Measurements from ENCODE around the gene ABCD1. TPM values are rescaled to one million over a fixed set of nuclear protein-coding genes. Genes with fewer than 3 reads are reported as not detected.
A peak's percentile ranks its signal among the peaks of the same experiment; 100 is the strongest.
"Not testable (repeated sequence)": the region's sequence is repeated elsewhere in the genome, so short reads cannot be mapped to it uniquely, and the experiment has no call there.

Gene ABCD1
- total RNA-seq, 1 experiment from 2014 or later = 14.4 TPM

DNA sequence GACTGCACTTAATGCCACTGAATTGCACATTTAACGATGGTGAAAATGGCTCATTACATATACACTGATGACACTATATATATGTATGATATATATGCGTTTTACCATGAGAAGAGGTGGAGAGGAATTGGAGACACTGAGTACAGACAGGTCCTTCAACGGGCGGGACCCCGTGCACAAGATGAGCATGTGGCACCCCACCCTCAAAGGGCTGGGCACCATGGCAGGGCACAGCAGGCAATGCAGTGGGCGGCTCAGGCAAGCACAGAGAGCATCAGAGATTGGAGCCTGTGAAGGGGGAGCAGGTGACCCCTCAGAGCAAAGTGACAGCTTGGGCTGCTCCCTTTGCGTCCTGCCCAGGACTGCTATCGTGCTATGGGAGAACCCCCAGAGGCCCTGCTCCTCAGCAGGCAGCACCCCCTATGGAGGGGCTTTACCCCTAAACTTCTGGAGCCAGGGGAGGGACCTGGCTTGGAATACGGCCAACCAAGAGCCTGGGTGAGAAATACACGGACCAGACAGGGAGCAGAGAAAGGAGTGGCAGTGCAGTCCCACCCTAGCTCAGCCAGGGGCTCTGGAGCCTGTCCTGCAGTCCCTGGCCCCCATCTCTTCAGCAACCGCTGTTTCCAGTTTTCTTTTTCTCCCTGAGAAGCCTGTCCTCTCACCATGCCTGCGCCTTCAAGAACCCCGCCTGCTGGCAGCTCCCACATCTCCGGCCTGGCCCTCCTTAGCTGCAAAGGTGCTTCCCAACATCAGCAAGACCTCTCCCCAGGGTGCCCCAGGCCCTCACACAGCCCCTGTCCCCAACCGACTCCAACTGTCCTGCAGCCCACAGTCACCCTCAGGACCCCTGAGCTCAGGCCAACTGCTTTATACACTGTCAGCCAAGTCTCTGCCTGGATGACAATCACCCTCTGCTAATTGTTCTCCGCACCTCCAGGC, 26.5 kb upstream of the ABCD1 start:
- CTCF ChIA-PET = no interaction called here
- BruUV-seq (replicated peaks) = no TSS peak
- Mint-ChIP-seq H3K4me1 (ENCODE audit: low read depth, unreplicated experiment) (no peaks in the 10 kb centered on the region), H3K27me3 (ENCODE audit: unreplicated experiment) (no peaks in the 10 kb centered on the region), H3K36me3 (ENCODE audit: insufficient read depth, unreplicated experiment) (peaks cover 72% of the 10 kb centered on the region), H3K9me3 (ENCODE audit: low read depth, unreplicated experiment) (no peaks in the 10 kb centered on the region), H3K4me3 (ENCODE audit: low read depth, unreplicated experiment) (no peak overlapping the region), H3K27ac (ENCODE audit: unreplicated experiment) (peak overlapping the region; percentile 6)
- intact Hi-C loops (cut with micrococcal nuclease; ENCODE audit: unreplicated experiment) = no loop called here
- DNase-seq = no peak
- TF ChIP-seq, protein P1, sequence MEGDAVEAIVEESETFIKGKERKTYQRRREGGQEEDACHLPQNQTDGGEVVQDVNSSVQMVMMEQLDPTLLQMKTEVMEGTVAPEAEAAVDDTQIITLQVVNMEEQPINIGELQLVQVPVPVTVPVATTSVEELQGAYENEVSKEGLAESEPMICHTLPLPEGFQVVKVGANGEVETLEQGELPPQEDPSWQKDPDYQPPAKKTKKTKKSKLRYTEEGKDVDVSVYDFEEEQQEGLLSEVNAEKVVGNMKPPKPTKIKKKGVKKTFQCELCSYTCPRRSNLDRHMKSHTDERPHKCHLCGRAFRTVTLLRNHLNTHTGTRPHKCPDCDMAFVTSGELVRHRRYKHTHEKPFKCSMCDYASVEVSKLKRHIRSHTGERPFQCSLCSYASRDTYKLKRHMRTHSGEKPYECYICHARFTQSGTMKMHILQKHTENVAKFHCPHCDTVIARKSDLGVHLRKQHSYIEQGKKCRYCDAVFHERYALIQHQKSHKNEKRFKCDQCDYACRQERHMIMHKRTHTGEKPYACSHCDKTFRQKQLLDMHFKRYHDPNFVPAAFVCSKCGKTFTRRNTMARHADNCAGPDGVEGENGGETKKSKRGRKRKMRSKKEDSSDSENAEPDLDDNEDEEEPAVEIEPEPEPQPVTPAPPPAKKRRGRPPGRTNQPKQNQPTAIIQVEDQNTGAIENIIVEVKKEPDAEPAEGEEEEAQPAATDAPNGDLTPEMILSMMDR (IDR thresholded peaks at IDR 0.05; ENCODE audit: unreplicated experiment) = no peak

DNA sequence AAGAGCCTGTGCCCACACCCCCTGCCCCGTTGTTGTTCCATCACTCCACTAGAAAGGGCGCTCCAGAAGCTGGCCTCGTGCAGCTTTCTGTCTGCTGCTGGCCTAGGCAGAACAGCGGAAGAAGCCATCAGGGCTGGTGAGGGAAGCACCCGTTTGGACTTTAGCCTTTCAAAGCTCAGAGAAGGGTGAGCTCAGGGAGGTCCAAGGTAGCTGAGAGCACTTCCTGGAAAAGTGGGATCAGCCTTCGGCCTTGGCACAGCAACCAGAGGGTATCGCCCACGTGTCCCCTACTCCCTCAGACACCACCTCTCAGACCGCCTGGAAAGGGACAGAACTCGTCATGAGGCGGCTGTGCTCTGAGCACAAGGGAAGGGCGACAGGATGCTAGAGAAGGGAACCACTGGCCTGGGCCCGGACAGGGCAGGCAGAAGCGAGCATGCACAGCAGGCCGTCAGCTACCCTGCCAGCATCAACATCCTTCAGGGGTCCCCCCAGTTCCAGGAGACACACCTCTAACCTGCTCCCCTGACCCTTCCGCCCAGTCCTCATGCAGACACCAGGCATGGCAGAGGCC, 25.4 kb upstream of the ABCD1 start:
- H3K4me3 Mint-ChIP-seq (ENCODE audit: low read depth, unreplicated experiment); intact Hi-C loops (cut with micrococcal nuclease; ENCODE audit: unreplicated experiment); H3K27me3 Mint-ChIP-seq (ENCODE audit: unreplicated experiment); H3K9me3 Mint-ChIP-seq (ENCODE audit: low read depth, unreplicated experiment); H3K27ac Mint-ChIP-seq (ENCODE audit: unreplicated experiment); BruUV-seq (replicated peaks); H3K4me1 Mint-ChIP-seq (ENCODE audit: low read depth, unreplicated experiment); CTCF ChIA-PET; DNase-seq: not testable (repeated sequence)
- H3K36me3 Mint-ChIP-seq (ENCODE audit: insufficient read depth, unreplicated experiment) = peaks cover 68% of the 10 kb centered on the region

DNA sequence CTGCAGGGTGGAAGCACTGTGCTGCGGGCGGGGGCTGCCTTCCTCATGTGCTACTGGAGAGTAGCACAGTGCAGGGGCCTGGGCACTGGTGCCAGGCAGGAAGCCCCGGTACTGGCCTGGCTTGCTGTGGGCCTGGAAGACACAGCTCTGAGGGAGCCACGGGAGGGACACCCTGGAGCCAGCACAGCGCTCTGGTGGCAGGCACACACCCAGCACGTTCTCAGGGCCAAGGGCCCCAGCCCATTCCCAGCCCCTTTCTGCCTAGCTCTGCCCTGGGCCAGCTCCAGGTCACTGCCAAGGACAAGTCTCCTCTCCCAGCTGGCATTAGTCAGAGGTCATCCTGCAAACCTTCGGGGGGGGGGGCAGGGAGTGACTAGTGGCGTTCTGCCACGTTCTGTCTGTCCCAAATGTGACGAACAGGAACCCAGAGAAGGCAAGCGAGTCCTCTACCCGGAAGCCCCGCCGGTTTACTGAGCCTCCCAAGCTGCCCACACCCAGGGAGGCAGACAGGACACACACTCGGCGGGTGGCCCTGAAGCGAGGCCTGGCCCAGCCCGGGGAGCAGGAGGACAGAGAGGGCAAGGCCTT, 24.8 kb upstream of the ABCD1 start:
- CTCF ChIA-PET; H3K27ac Mint-ChIP-seq (ENCODE audit: unreplicated experiment); H3K27me3 Mint-ChIP-seq (ENCODE audit: unreplicated experiment); H3K9me3 Mint-ChIP-seq (ENCODE audit: low read depth, unreplicated experiment); H3K4me3 Mint-ChIP-seq (ENCODE audit: low read depth, unreplicated experiment); BruUV-seq (replicated peaks); DNase-seq; intact Hi-C loops (cut with micrococcal nuclease; ENCODE audit: unreplicated experiment); H3K4me1 Mint-ChIP-seq (ENCODE audit: low read depth, unreplicated experiment): not testable (repeated sequence)
- peaks cover 71% of the 10 kb centered on the region for H3K36me3 Mint-ChIP-seq (ENCODE audit: insufficient read depth, unreplicated experiment)

DNA sequence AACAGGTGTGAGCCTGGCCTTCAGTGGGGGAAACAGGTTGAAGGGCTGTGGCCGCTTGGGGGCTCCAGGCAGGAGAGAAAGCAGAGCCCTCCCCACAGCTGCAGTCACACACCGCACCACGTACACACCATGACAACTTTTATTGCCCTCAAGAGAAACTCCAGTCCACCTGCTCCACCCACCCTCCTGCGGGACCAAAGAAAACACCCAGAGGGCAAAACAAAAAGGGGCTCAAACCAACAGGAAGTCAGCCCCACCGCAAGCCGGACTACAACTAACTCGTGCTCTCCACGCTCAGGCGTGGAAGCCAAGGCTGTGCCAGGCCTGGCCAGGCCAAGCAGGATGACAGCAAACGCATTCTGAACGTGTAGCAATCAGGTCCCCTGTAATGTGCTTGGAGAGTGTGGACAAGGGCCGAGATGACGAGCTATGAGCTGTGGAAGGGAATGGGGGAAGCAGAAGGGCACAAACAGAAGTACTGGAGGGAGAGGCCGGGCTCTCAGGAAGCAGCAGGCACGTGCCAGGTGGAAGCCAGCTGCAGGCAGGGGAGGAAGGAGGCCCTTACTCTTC, 24.2 kb upstream of the ABCD1 start:
- TSS peak; percentile 91 for BruUV-seq (replicated peaks)
- CTCF ChIA-PET = interaction anchor here (1.1 kb wide), 1 partner anchor 33 kb away, joined by 3 read pairs; no protein-coding TSS in a partner anchor
- no peak overlapping the region for H3K27ac Mint-ChIP-seq (ENCODE audit: unreplicated experiment)

DNA sequence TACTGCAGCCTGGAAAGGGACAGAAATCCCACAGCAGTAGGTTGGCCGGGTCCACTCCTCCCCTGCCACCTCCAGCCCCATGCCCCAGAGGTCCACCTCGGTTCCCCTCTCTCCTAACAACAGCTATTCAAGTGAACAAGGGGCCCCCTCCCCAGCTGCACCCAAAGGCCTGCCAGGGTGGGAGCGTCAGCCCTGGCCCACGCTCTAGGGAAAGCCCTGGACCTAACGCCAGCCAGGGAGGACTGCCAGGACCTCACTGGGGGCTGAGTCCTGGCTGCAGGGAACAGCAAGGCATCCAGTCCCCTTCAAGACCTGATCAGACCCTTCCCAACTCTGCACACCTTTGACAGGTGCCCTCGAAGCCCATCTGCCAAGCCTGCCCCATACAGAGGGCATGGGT, 23.7 kb upstream of the ABCD1 start:
- CTCF ChIA-PET = interaction anchor here (1.1 kb wide), 1 partner anchor 33 kb away, joined by 3 read pairs; no protein-coding TSS in a partner anchor
- TF ChIP-seq, protein P1 (IDR thresholded peaks at IDR 0.05; ENCODE audit: unreplicated experiment) = no peak
- BruUV-seq (replicated peaks) = no TSS peak
- no peak overlapping the region for H3K4me3 Mint-ChIP-seq (ENCODE audit: low read depth, unreplicated experiment)
- no peak for DNase-seq
- no peaks in the 10 kb centered on the region for H3K27me3 Mint-ChIP-seq (ENCODE audit: unreplicated experiment)
- H3K36me3 Mint-ChIP-seq (ENCODE audit: insufficient read depth, unreplicated experiment) = peaks cover 78% of the 10 kb centered on the region
- no peak overlapping the region for H3K27ac Mint-ChIP-seq (ENCODE audit: unreplicated experiment)
- intact Hi-C loops (cut with micrococcal nuclease; ENCODE audit: unreplicated experiment) = no loop called here
- H3K9me3 Mint-ChIP-seq (ENCODE audit: low read depth, unreplicated experiment) = no peaks in the 10 kb centered on the region
- no peaks in the 10 kb centered on the region for H3K4me1 Mint-ChIP-seq (ENCODE audit: low read depth, unreplicated experiment)

More for the DNA sequence above, 24.2 kb upstream of the ABCD1 start:
- TF ChIP-seq, protein P1 (IDR thresholded peaks at IDR 0.05; ENCODE audit: unreplicated experiment) = no peak
- Mint-ChIP-seq H3K4me1 (ENCODE audit: low read depth, unreplicated experiment) (no peaks in the 10 kb centered on the region), H3K27me3 (ENCODE audit: unreplicated experiment) (no peaks in the 10 kb centered on the region), H3K9me3 (ENCODE audit: low read depth, unreplicated experiment) (no peaks in the 10 kb centered on the region), H3K4me3 (ENCODE audit: low read depth, unreplicated experiment) (no peak overlapping the region), H3K36me3 (ENCODE audit: insufficient read depth, unreplicated experiment) (peaks cover 77% of the 10 kb centered on the region)
- intact Hi-C loops (cut with micrococcal nuclease; ENCODE audit: unreplicated experiment) = no loop called here
- no peak for DNase-seq

Measured in Calu3 (cell line).